ENCODE measurements around the gene SREBF2. TPM values are rescaled to one million over a fixed set of nuclear protein-coding genes. Genes with fewer than 3 reads are reported as not detected.

The SREBF2 gene
- total and polyA plus RNA-seq, 2 experiments from 2014 or later: 113 to 114 TPM

- Histone ChIP-seq H3K4me3 (no peak overlapping the region), H3K4me1 (ENCODE audit: insufficient read depth) (peaks cover 81% of the 10 kb centered on the region), H3K4me2 (peak overlapping the region; percentile 24), H4K20me1 (ENCODE audit: insufficient read depth, poor library complexity, severe bottlenecking) (peaks cover 82% of the 10 kb centered on the region), H3K27ac (peak overlapping the region; percentile 92), H2AFZ (no peak overlapping the region), H3K79me2 (peaks cover 100% of the 10 kb centered on the region), H3K9me3 (ENCODE audit: low read depth) (no peaks in the 10 kb centered on the region), H3K27me3 (no peaks in the 10 kb centered on the region), H3K9me2 (replicated peaks; ENCODE audit: insufficient read depth) (no peaks in the 10 kb centered on the region), H3K36me3 (replicated peaks; ENCODE audit: insufficient read depth, low read depth) (no peaks in the 10 kb centered on the region)
- DNase-seq (ENCODE audit: low spot score): no peak
- 89% methylated on average over 8 of the region's 8 CpGs for WGBS (ENCODE audit: low lambda C conversion rate, missing lambda C conversion rate)
- no peak for TF ChIP-seq CTCF (IDR thresholded peaks at IDR 0.05; ENCODE audit: poor library complexity)
Observed at GRCh38 chr22:41842996-41843970, 10.4 kb downstream of the SREBF2 start.

- Histone ChIP-seq H4K20me1 (ENCODE audit: insufficient read depth, poor library complexity, severe bottlenecking) (peaks cover 85% of the 10 kb centered on the region), H3K4me1 (ENCODE audit: insufficient read depth) (peaks cover 88% of the 10 kb centered on the region)
- WGBS (ENCODE audit: low lambda C conversion rate, missing lambda C conversion rate): 54% methylated on average over 1 of the region's 1 CpG
Observed at GRCh38 chr22:41844036-41844435, 11.1 kb downstream of the SREBF2 start.

GRCh38 chr22:41844513-41844912, 11.6 kb downstream of the SREBF2 start:
- H2AFZ ChIP-seq: no peak overlapping the region
- H3K79me2 ChIP-seq: peaks cover 100% of the 10 kb centered on the region
- H4K20me1 ChIP-seq (ENCODE audit: insufficient read depth, poor library complexity, severe bottlenecking): peaks cover 88% of the 10 kb centered on the region
- H3K36me3 ChIP-seq (replicated peaks; ENCODE audit: insufficient read depth, low read depth): no peaks in the 10 kb centered on the region
- TF ChIP-seq CTCF (IDR thresholded peaks at IDR 0.05; ENCODE audit: poor library complexity) (no peak), EZH2phosphoT487 (IDR thresholded peaks at IDR 0.05; ENCODE audit: low read depth, severe bottlenecking, unreplicated experiment) (no peak), EZH2 (IDR thresholded peaks at IDR 0.05; ENCODE audit: borderline replicate concordance) (no peak)
- no peaks in the 10 kb centered on the region for H3K9me2 ChIP-seq (replicated peaks; ENCODE audit: insufficient read depth)
- H3K9me3 ChIP-seq (ENCODE audit: low read depth): no peaks in the 10 kb centered on the region
- H3K27ac ChIP-seq: peak overlapping the region; percentile 92
- H3K27me3 ChIP-seq: no peaks in the 10 kb centered on the region
- WGBS (ENCODE audit: low lambda C conversion rate, missing lambda C conversion rate): 33% methylated on average over 3 of the region's 3 CpGs
- no peak overlapping the region for H3K4me3 ChIP-seq
- peaks cover 88% of the 10 kb centered on the region for H3K4me1 ChIP-seq (ENCODE audit: insufficient read depth)
- no peak for DNase-seq (ENCODE audit: low spot score)
- peak overlapping the region; percentile 60 for H3K4me2 ChIP-seq

More at GRCh38 chr22:41844036-41844435, 11.1 kb downstream of the SREBF2 start:
- H3K27ac ChIP-seq: peak overlapping the region; percentile 92
- peak overlapping the region; percentile 60 for H3K4me2 ChIP-seq
- TF ChIP-seq EZH2 (IDR thresholded peaks at IDR 0.05; ENCODE audit: borderline replicate concordance) (no peak), EZH2phosphoT487 (IDR thresholded peaks at IDR 0.05; ENCODE audit: low read depth, severe bottlenecking, unreplicated experiment) (no peak), CTCF (IDR thresholded peaks at IDR 0.05; ENCODE audit: poor library complexity) (no peak)
- no peaks in the 10 kb centered on the region for H3K9me3 ChIP-seq (ENCODE audit: low read depth)
- peaks cover 100% of the 10 kb centered on the region for H3K79me2 ChIP-seq
- DNase-seq (ENCODE audit: low spot score): no peak
- H3K27me3 ChIP-seq: no peaks in the 10 kb centered on the region
- H3K9me2 ChIP-seq (replicated peaks; ENCODE audit: insufficient read depth): no peaks in the 10 kb centered on the region
- H2AFZ ChIP-seq: no peak overlapping the region
- H3K4me3 ChIP-seq: no peak overlapping the region
- no peaks in the 10 kb centered on the region for H3K36me3 ChIP-seq (replicated peaks; ENCODE audit: insufficient read depth, low read depth)
